ENCODE data around the gene GLRX3. TPM values are rescaled to one million over a fixed set of nuclear protein-coding genes. Genes with fewer than 3 reads are reported as not detected.

Gene GLRX3
- total and polyA plus RNA-seq, 2 experiments from 2014 or later = 90.9 to 133 TPM

- no peak for DNase-seq
- no peaks in the 10 kb centered on the region for H3K4me1 ChIP-seq (ENCODE audit: insufficient read depth)
- no peak overlapping the region for H3K4me2 ChIP-seq (ENCODE audit: unreplicated experiment)
- no peak overlapping the region for H3K9ac ChIP-seq
- no peaks in the 10 kb centered on the region for H3K79me2 ChIP-seq (ENCODE audit: insufficient read depth)
- H3K4me3 ChIP-seq = no peak overlapping the region
- H3K27me3 ChIP-seq (replicated peaks; ENCODE audit: insufficient read depth) = no peaks in the 10 kb centered on the region
- H2AFZ ChIP-seq = no peak overlapping the region
- no peak for TF ChIP-seq EZH2phosphoT487 (IDR thresholded peaks at IDR 0.05; ENCODE audit: insufficient read depth, low read depth)
- TF ChIP-seq EZH2 (IDR thresholded peaks at IDR 0.05; ENCODE audit: insufficient read depth, poor library complexity, severe bottlenecking) = no peak
- no peaks in the 10 kb centered on the region for H3K9me2 ChIP-seq (ENCODE audit: insufficient read depth)
- 69 to 72% methylated on average over 5 of the region's 5 CpGs for WGBS, 2 experiments (ENCODE audit: low coverage in 1 of 2, low lambda C conversion rate in 2 of 2, missing lambda C conversion rate in 2 of 2)
- no peaks in the 10 kb centered on the region for H3K36me3 ChIP-seq (ENCODE audit: low read depth)
- no peaks in the 10 kb centered on the region for H4K20me1 ChIP-seq (ENCODE audit: insufficient read depth)
- H3F3A ChIP-seq (ENCODE audit: insufficient read depth) = no peaks in the 10 kb centered on the region
- no peak overlapping the region for H3K27ac ChIP-seq
- in situ Hi-C loops (cut with MboI) = no loop called here
- H3K9me3 ChIP-seq (ENCODE audit: low read depth) = no peaks in the 10 kb centered on the region
Observed at GRCh38 chr10:130193033-130193432, 56.8 kb downstream of the GLRX3 start.

GRCh38 chr10:130193493-130194193, 57.5 kb downstream of the GLRX3 start:
- WGBS, 2 experiments (ENCODE audit: low coverage in 1 of 2, low lambda C conversion rate in 2 of 2, missing lambda C conversion rate in 2 of 2) = 57 to 65% methylated on average over 7 to 16 of the region's 16 CpGs
- no peaks in the 10 kb centered on the region for H3K36me3 ChIP-seq (ENCODE audit: low read depth)
- H3K4me2 ChIP-seq (ENCODE audit: unreplicated experiment) = no peak overlapping the region
- H4K20me1 ChIP-seq (ENCODE audit: insufficient read depth) = no peaks in the 10 kb centered on the region
- no peaks in the 10 kb centered on the region for H3K9me3 ChIP-seq (ENCODE audit: low read depth)
- no peak overlapping the region for H2AFZ ChIP-seq
- in situ Hi-C loops (cut with MboI) = no loop called here
- H3K9ac ChIP-seq = no peak overlapping the region
- H3F3A ChIP-seq (ENCODE audit: insufficient read depth) = no peaks in the 10 kb centered on the region
- no peak overlapping the region for H3K4me3 ChIP-seq
- TF ChIP-seq EZH2phosphoT487 (IDR thresholded peaks at IDR 0.05; ENCODE audit: insufficient read depth, low read depth) = no peak
- TF ChIP-seq EZH2 (IDR thresholded peaks at IDR 0.05; ENCODE audit: insufficient read depth, poor library complexity, severe bottlenecking) = no peak
- no peaks in the 10 kb centered on the region for H3K27me3 ChIP-seq (replicated peaks; ENCODE audit: insufficient read depth)
- no peaks in the 10 kb centered on the region for H3K79me2 ChIP-seq (ENCODE audit: insufficient read depth)
- H3K27ac ChIP-seq = no peak overlapping the region
- no peaks in the 10 kb centered on the region for H3K9me2 ChIP-seq (ENCODE audit: insufficient read depth)
- H3K4me1 ChIP-seq (ENCODE audit: insufficient read depth) = no peaks in the 10 kb centered on the region
- DNase-seq = peak; percentile 9

GRCh38 chr10:130194194-130194990, 58.2 kb downstream of the GLRX3 start:
- in situ Hi-C loops (cut with MboI) = no loop called here
- H3K4me3 ChIP-seq = no peak overlapping the region
- WGBS, 2 experiments (ENCODE audit: low coverage in 1 of 2, low lambda C conversion rate in 2 of 2, missing lambda C conversion rate in 2 of 2) = 52 to 53% methylated on average over 14 to 20 of the region's 21 CpGs

GRCh38 chr10:130194991-130195645, 58.9 kb downstream of the GLRX3 start:
- no peaks in the 10 kb centered on the region for H3F3A ChIP-seq (ENCODE audit: insufficient read depth)

More at GRCh38 chr10:130194194-130194990, 58.2 kb downstream of the GLRX3 start:
- H3K27ac ChIP-seq = no peak overlapping the region
- H3K79me2 ChIP-seq (ENCODE audit: insufficient read depth) = no peaks in the 10 kb centered on the region
- H3K36me3 ChIP-seq (ENCODE audit: low read depth) = no peaks in the 10 kb centered on the region
- H3K9me3 ChIP-seq (ENCODE audit: low read depth) = no peaks in the 10 kb centered on the region
- TF ChIP-seq EZH2phosphoT487 (IDR thresholded peaks at IDR 0.05; ENCODE audit: insufficient read depth, low read depth) (no peak), EZH2 (IDR thresholded peaks at IDR 0.05; ENCODE audit: insufficient read depth, poor library complexity, severe bottlenecking) (no peak)
- no peaks in the 10 kb centered on the region for H3K4me1 ChIP-seq (ENCODE audit: insufficient read depth)
- no peaks in the 10 kb centered on the region for H4K20me1 ChIP-seq (ENCODE audit: insufficient read depth)
- H3K9ac ChIP-seq = no peak overlapping the region
- no peak overlapping the region for H3K4me2 ChIP-seq (ENCODE audit: unreplicated experiment)
- DNase-seq = no peak
- H3F3A ChIP-seq (ENCODE audit: insufficient read depth) = no peaks in the 10 kb centered on the region
- no peaks in the 10 kb centered on the region for H3K9me2 ChIP-seq (ENCODE audit: insufficient read depth)
- no peak overlapping the region for H2AFZ ChIP-seq
- no peaks in the 10 kb centered on the region for H3K27me3 ChIP-seq (replicated peaks; ENCODE audit: insufficient read depth)

More at GRCh38 chr10:130194991-130195645, 58.9 kb downstream of the GLRX3 start:
- Histone ChIP-seq H3K4me2 (ENCODE audit: unreplicated experiment) (no peak overlapping the region), H3K4me3 (no peak overlapping the region), H3K27me3 (replicated peaks; ENCODE audit: insufficient read depth) (no peaks in the 10 kb centered on the region), H3K9me3 (ENCODE audit: low read depth) (no peaks in the 10 kb centered on the region), H2AFZ (no peak overlapping the region), H3K27ac (no peak overlapping the region), H3K4me1 (ENCODE audit: insufficient read depth) (no peaks in the 10 kb centered on the region), H3K79me2 (ENCODE audit: insufficient read depth) (no peaks in the 10 kb centered on the region), H3K36me3 (ENCODE audit: low read depth) (no peaks in the 10 kb centered on the region), H3K9me2 (ENCODE audit: insufficient read depth) (no peaks in the 10 kb centered on the region), H3K9ac (no peak overlapping the region), H4K20me1 (ENCODE audit: insufficient read depth) (no peaks in the 10 kb centered on the region)
- no peak for DNase-seq
- TF ChIP-seq EZH2 (IDR thresholded peaks at IDR 0.05; ENCODE audit: insufficient read depth, poor library complexity, severe bottlenecking) (no peak), EZH2phosphoT487 (IDR thresholded peaks at IDR 0.05; ENCODE audit: insufficient read depth, low read depth) (no peak)
- 81 to 85% methylated on average over 17 to 19 of the region's 19 CpGs for WGBS, 2 experiments (ENCODE audit: low coverage in 1 of 2, low lambda C conversion rate in 2 of 2, missing lambda C conversion rate in 2 of 2)
- in situ Hi-C loops (cut with MboI) = no loop called here

Data from GM23248 (cell line).